ENCODE results near the gene DOCK1. TPM values are rescaled to one million over a fixed set of nuclear protein-coding genes. Genes with fewer than 3 reads are reported as not detected.

Gene DOCK1
- polyA plus RNA-seq, 1 of the 3 experiments (the other 2 are of a cell fraction) = 15.5 TPM

GRCh38 chr10:127148933-127149220 lies 243.6 kb downstream of the DOCK1 start:
- no peaks in the 10 kb centered on the region for H3K27me3 ChIP-seq (ENCODE audit: insufficient read depth)

More at GRCh38 chr10:127148933-127149220, 243.6 kb downstream of the DOCK1 start:
- Histone ChIP-seq H3K4me1 (ENCODE audit: control insufficient read depth in 1 of 2, insufficient read depth in 2 of 2, low read depth in 1 of 2, low read length in 1 of 2) (peaks cover 5 to 61% of the 10 kb centered on the region in 2 experiments), H3K79me2 (ENCODE audit: insufficient read depth) (no peaks in the 10 kb centered on the region), H3K9me3 (no peaks in the 10 kb centered on the region), H3K36me3 (replicated peaks in 1 of 2; ENCODE audit: control insufficient read depth in 1 of 2, insufficient read depth in 2 of 2, low read length in 1 of 2) (no peaks in the 10 kb centered on the region), H3K27ac (ENCODE audit: low read depth in 2 of 2, low read length in 1 of 2) (peak overlapping the region; percentile 60 to 96; a peak in 3 of 4 replicates), H3F3A (replicated peaks; ENCODE audit: insufficient read depth) (peaks cover 39% of the 10 kb centered on the region), H2AFZ (ENCODE audit: low read depth) (peak overlapping the region; percentile 15; the same call in 1 of the 2 replicates), H3K9me2 (no peaks in the 10 kb centered on the region), H3K4me3 (ENCODE audit: low read depth in 2 of 2, low read length in 1 of 2) (peak overlapping the region; percentile 19 to 52; a peak in 3 of 4 replicates), H4K20me1 (ENCODE audit: insufficient read depth) (no peaks in the 10 kb centered on the region), H3K4me2 (peak overlapping the region; percentile 72), H3K9ac (peak overlapping the region; percentile 55; the same call in 1 of the 2 replicates)
- CTCF ChIA-PET = no interaction called here
- TF ChIP-seq MEF2A (IDR thresholded peaks at IDR 0.05; ENCODE audit: borderline replicate concordance, low read depth) = no peak
- TF ChIP-seq PBX3 (IDR thresholded peaks at IDR 0.05) = peak; percentile 84
- TF ChIP-seq FOXM1 (IDR thresholded peaks at IDR 0.05; ENCODE audit: low read depth) = no peak
- no peak for TF ChIP-seq SMC3 (IDR thresholded peaks at IDR 0.05; ENCODE audit: low read depth, low read length)
- no peak for TF ChIP-seq IRF3 (IDR thresholded peaks at IDR 0.05; ENCODE audit: low read depth, low read length)
- TF ChIP-seq EZH2phosphoT487 (IDR thresholded peaks at IDR 0.05; ENCODE audit: borderline replicate concordance, low read depth) = no peak
- TF ChIP-seq, protein P1, sequence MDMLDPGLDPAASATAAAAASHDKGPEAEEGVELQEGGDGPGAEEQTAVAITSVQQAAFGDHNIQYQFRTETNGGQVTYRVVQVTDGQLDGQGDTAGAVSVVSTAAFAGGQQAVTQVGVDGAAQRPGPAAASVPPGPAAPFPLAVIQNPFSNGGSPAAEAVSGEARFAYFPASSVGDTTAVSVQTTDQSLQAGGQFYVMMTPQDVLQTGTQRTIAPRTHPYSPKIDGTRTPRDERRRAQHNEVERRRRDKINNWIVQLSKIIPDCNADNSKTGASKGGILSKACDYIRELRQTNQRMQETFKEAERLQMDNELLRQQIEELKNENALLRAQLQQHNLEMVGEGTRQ (IDR thresholded peaks at IDR 0.05; ENCODE audit: borderline replicate concordance, low read depth, low read length) = no peak
- TF ChIP-seq RAD21 (IDR thresholded peaks at IDR 0.05; ENCODE audit: low read length) = no peak
- TF ChIP-seq TEAD4 (IDR thresholded peaks at IDR 0.05; ENCODE audit: borderline replicate concordance, insufficient read depth) = no peak
- no peak for TF ChIP-seq RCOR1 (IDR thresholded peaks at IDR 0.05; ENCODE audit: low read length)
- peak; percentile 52; the same call in 1 of the 2 replicates for TF ChIP-seq FOSL2 (IDR thresholded peaks at IDR 0.05; ENCODE audit: borderline replicate concordance, low read depth)
- TF ChIP-seq, protein P2, sequence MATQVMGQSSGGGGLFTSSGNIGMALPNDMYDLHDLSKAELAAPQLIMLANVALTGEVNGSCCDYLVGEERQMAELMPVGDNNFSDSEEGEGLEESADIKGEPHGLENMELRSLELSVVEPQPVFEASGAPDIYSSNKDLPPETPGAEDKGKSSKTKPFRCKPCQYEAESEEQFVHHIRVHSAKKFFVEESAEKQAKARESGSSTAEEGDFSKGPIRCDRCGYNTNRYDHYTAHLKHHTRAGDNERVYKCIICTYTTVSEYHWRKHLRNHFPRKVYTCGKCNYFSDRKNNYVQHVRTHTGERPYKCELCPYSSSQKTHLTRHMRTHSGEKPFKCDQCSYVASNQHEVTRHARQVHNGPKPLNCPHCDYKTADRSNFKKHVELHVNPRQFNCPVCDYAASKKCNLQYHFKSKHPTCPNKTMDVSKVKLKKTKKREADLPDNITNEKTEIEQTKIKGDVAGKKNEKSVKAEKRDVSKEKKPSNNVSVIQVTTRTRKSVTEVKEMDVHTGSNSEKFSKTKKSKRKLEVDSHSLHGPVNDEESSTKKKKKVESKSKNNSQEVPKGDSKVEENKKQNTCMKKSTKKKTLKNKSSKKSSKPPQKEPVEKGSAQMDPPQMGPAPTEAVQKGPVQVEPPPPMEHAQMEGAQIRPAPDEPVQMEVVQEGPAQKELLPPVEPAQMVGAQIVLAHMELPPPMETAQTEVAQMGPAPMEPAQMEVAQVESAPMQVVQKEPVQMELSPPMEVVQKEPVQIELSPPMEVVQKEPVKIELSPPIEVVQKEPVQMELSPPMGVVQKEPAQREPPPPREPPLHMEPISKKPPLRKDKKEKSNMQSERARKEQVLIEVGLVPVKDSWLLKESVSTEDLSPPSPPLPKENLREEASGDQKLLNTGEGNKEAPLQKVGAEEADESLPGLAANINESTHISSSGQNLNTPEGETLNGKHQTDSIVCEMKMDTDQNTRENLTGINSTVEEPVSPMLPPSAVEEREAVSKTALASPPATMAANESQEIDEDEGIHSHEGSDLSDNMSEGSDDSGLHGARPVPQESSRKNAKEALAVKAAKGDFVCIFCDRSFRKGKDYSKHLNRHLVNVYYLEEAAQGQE (IDR thresholded peaks at IDR 0.05; ENCODE audit: low read depth, low read length) = no peak
- no peak for TF ChIP-seq EP300 (IDR thresholded peaks at IDR 0.05; ENCODE audit: borderline replicate concordance in 1 of 2, low read depth in 1 of 2, low read length in 1 of 2)
- TF ChIP-seq GABPA (IDR thresholded peaks at IDR 0.05; ENCODE audit: low read depth) = no peak
- no peak for TF ChIP-seq RFX5 (IDR thresholded peaks at IDR 0.05; ENCODE audit: low read length)
- TF ChIP-seq ELF1 (IDR thresholded peaks at IDR 0.05) = no peak
- TF ChIP-seq NRF1 (IDR thresholded peaks at IDR 0.05; ENCODE audit: low read depth, low read length) = no peak
- TF ChIP-seq TCF12 (IDR thresholded peaks at IDR 0.05) = peak; percentile 24; the same call in 1 of the 2 replicates
- TF ChIP-seq NFIC (IDR thresholded peaks at IDR 0.05; ENCODE audit: borderline replicate concordance) = no peak
- TF ChIP-seq YY1 (IDR thresholded peaks at IDR 0.05; ENCODE audit: low read depth) = no peak
- TF ChIP-seq JUND (IDR thresholded peaks at IDR 0.05) = peak; percentile 31; the same call in 1 of the 2 replicates
- WGBS (ENCODE audit: low lambda C conversion rate) = 3% methylated on average over 2 of the region's 2 CpGs
- POLR2A ChIA-PET = no interaction called here
- DNase-seq = no peak

Measured in SK-N-SH (cell line).